Esophagus squamous epithelium (tissue), 5 donors: ENCODE results near the gene NEK5. TPM values are rescaled to one million over a fixed set of nuclear protein-coding genes. Genes with fewer than 3 reads are reported as not detected.

Experiments
- DNase-seq: peaks from one replicate; lab custom pipeline; 2025; lab: John Stamatoyannopoulos, UW
- H3K27ac ChIP-seq, 4 donors: fragments of 200-600 bp; sonication (generic); one replicate each; pipeline ENCODE4 v1.5.1; 2016 to 2019; ENCODE audit warnings: mild to moderate bottlenecking in 1 of 4
- H3K27me3 ChIP-seq, 4 donors: fragments of 200-600 bp; sonication (generic); 1 replicate in 3 of 4; 2 replicates in 1 of 4; pipeline versions ENCODE4 v1.5.1 to v1.6.0; 2017 to 2021; ENCODE audit warnings: antibody characterized with exemption in 1 of 4
- H3K36me3 ChIP-seq, 3 donors: fragments of 200-600 bp; sonication (generic); one replicate each; pipeline ENCODE4 v1.5.1; 2016 to 2019
- H3K4me1 ChIP-seq, 3 donors: fragments of 200-600 bp; sonication (generic); one replicate each; pipeline ENCODE4 v1.5.1; 2017 to 2019
- H3K4me3 ChIP-seq, 4 donors: fragments of 200-600 bp; sonication (generic); 1 replicate in 3 of 4; 2 replicates in 1 of 4; pipeline ENCODE4 v1.5.1; 2016 to 2019; ENCODE audit warnings: mild to moderate bottlenecking in 2 of 4, moderate library complexity in 1 of 4
- H3K9me3 ChIP-seq, 3 donors: fragments of 200-600 bp; sonication (generic); one replicate each; pipeline ENCODE4 v1.5.1; 2016 to 2019
- CTCF ChIP-seq, 6 experiments: fragments of 450-650 bp in 4 of 6; fragments of 200-600 bp in 2 of 6; sonication (generic) in 2 of 6; IDR thresholded peaks; one replicate each; pipeline ENCODE4 v1.5.1; 2016 to 2019; ENCODE audit warnings: antibody characterized with exemption in 6 of 6, mild to moderate bottlenecking in 4 of 6, moderate library complexity in 4 of 6
- POLR2A ChIP-seq, 4 donors: fragments of 450-650 bp; IDR thresholded peaks; one replicate each; pipeline ENCODE4 v1.6.1; 2017; ENCODE audit warnings: antibody characterized with exemption in 4 of 4, mild to moderate bottlenecking in 4 of 4, moderate library complexity in 3 of 4
- WGBS, 2 donors: methylation state at CpG; one replicate each; pipeline ENCODE4 v1.1.5; 2018; 5-methylcytosine and 5-hydroxymethylcytosine counted together
- intact Hi-C: fragments of 100-400 bp; cut with DNase I; formaldehyde crosslinking; loops from one replicate; pipeline ENCODE4 v1.15.0; 2022
- total RNA-seq, 4 donors: library from RNA; depleted of rRNA; stranded (reverse); fragments of >200 nt; gene quantifications; one replicate each; pipeline ENCODE4 v1.1.0, GENCODE V29; 2016
- donor health status: DM: yes; HTN: yes; CAD: no.

NEK5 gene
- total RNA-seq, 4 donors from 2014 or later: 0.18 to 0.38 TPM; not detected in 2

DNA sequence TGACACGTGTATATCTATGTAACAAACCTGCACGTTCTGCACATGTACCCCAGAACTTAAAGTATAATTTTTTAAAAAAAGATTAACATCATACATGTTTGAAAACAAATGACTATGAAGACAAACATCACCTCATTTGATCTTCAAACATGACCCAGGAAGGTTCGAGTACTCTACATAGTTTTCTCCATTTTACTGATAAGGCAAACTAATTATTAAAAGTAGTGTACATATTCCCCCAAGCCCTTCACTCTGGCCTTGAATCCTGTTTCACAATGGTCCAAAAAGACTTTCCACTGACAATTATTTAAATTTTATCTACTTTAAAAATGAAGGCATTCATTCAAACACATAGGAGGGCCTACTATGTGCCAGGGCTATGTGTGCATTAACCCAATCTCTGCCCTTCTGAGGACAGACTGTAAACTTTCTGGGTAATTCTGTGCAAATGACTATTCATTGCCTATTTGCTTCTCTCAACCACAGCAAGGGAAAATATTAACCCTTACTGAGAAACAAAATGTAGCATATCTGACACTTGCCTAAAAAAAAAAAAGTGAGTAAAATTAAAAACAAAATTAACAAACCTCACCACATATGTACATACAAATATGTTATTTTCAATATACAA is 139.8 kb downstream of the NEK5 start:
- H3K4me1 ChIP-seq: no peaks in the 10 kb centered on the region
- H3K36me3 ChIP-seq: no peaks in the 10 kb centered on the region
- H3K9me3 ChIP-seq: no peaks in the 10 kb centered on the region
- H3K27ac ChIP-seq: no peak overlapping the region
- no peak overlapping the region for H3K4me3 ChIP-seq
- intact Hi-C loops: no loop called here
- H3K27me3 ChIP-seq: no peaks in the 10 kb centered on the region
- no peak for TF ChIP-seq CTCF (IDR thresholded peaks at IDR 0.05)
- TF ChIP-seq POLR2A (IDR thresholded peaks at IDR 0.05): no peak
- no peak for DNase-seq
- WGBS, 2 donors: 85 to 89% methylated on average over 3 of the region's 3 CpGs

Other genes with a start within 250 kb of the NEK5 start
- 1 to 10 TPM in 3 of 4 donors, under 1 TPM in 1; 0.99 to 3.6 (median 2.6) TPM for gene ATP7B, start 117.6 kb downstream of the NEK5 start, total RNA-seq
- 10 to 100 TPM; 10.7 to 21.2 (median 14.4) TPM for gene ALG11, start 116.7 kb downstream of the NEK5 start, total RNA-seq
- gene UTP14C, start 104.4 kb downstream of the NEK5 start, total RNA-seq: 10 to 100 TPM in 1 of 4 donors, 1 to 10 TPM in 3; 6.3 to 11.8 (median 8.5) TPM
- gene NEK3, start 30.5 kb upstream of the NEK5 start, total RNA-seq: 1 to 10 TPM; 2.2 to 9.0 (median 5.8) TPM